Fibroblast of mammary gland (primary cell): ENCODE results near the gene ZKSCAN8.

Experiments used
- DNase-seq: peaks from one replicate; pipeline ENCODE4 v3.0.0-alpha.2; 2010; ENCODE audit warnings: low read depth
- H3K4me3 ChIP-seq: 2 replicates; pipeline ENCODE4 v1.5.1; 2011; ENCODE audit warnings: low read depth, mild to moderate bottlenecking, low read length, moderate library complexity; ENCODE audit not compliant: control insufficient read depth
- CTCF ChIP-seq: conservative IDR thresholded peaks from 2 replicates; pipeline ENCODE4 v1.5.1; 2011; ENCODE audit warnings: low read depth, low read length, inconsistent platforms; ENCODE audit not compliant: control insufficient read depth, insufficient read depth

ZKSCAN8 gene

DNA sequence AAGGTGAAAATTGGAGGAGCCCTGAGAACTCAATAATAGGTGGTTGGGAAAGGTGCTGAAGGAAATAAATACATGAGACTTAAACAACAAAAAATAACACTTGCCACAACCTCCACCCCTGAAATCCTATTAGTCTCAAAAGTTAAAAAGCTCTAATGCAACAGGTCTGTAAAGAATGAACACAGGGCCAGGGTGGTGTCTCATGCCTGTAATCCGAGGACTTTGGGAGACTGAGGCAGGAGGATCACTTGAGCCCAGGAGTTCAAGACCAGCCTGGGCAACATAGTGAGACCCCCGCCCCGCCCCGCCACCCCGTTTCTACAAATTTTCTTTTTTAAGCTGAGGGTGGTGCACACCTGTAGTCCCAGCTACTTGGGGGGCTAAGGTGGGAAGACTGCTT is 1.1 kb upstream of the ZKSCAN8 start:
- no peak overlapping the region for H3K4me3 ChIP-seq
- DNase-seq: no peak
- no peak for TF ChIP-seq CTCF

DNA sequence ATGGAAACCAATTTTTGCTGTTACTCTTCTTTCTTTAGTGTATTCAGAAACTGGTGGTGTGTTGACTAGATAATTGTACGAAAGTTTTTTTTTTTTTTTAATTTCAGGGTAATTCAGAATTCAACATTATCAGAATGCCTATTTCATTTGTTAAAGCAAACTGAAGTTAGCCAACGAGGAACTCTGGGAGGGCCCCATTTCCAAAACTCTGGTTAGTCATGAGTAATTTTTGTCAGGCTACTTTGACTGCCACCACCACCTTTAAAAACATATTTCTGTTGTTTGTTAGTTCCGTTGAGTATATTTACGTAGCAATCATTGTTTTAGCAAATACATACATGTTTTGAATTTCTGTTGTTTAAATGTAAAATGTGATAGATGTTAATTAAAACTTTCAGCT is 763 bp downstream of the ZKSCAN8 start:
- DNase-seq: peak; percentile 40
- H3K4me3 ChIP-seq: peak overlapping the region; percentile 92
- no peak for TF ChIP-seq CTCF

GRCh38 chr6:28145231-28145630 is 3.5 kb downstream of the ZKSCAN8 start:
- no peak for TF ChIP-seq CTCF
- H3K4me3 ChIP-seq: no peak overlapping the region
- DNase-seq: no peak

GRCh38 chr6:28152531-28152930 is 10.8 kb downstream of the ZKSCAN8 start:
- no peak overlapping the region for H3K4me3 ChIP-seq
- TF ChIP-seq CTCF: no peak
- no peak for DNase-seq

DNA sequence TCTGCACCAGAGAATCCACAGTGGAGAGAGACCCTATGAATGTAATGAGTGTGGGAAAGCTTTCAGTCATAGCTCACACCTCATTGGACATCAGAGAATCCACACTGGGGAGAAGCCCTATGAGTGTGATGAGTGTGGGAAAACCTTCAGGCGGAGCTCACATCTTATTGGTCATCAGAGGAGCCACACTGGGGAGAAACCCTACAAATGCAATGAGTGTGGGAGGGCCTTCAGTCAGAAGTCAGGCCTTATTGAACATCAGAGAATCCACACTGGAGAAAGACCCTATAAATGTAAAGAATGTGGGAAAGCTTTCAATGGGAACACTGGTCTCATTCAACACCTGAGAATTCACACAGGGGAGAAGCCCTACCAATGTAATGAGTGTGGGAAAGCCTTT is 11.9 kb downstream of the ZKSCAN8 start:
- TF ChIP-seq CTCF: no peak
- DNase-seq: no peak
- H3K4me3 ChIP-seq: no peak overlapping the region

- TF ChIP-seq CTCF: no peak
- DNase-seq: no peak
- H3K4me3 ChIP-seq: no peak overlapping the region
These were observed 12.7 kb downstream of the ZKSCAN8 start for GRCh38 chr6:28154357-28154756.

DNA sequence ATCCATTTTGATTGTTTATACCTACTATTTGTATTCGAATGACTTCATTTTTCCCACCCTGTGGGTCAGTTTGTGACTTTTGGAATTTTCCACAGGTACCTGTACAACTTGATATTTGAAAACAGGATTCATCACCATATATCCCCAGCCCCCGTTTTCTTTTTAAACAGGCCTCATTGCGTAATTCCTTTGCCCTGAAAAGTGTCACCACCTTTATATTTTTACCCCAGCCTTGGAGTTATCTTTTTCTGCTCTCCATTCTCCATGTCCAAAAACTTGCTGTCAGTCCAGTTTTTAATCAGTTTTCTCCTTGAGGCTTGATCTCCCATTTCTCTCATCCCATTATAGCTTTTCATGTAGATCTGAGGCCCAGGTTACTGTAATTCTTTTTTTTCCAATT is 16.6 kb downstream of the ZKSCAN8 start:
- DNase-seq: no peak
- H3K4me3 ChIP-seq: no peak overlapping the region
- no peak for TF ChIP-seq CTCF
